Pancreas (tissue), 10 donors: ENCODE data around the gene CD52. TPM values are rescaled to one million over a fixed set of nuclear protein-coding genes. Genes with fewer than 3 reads are reported as not detected.

ENCODE experiments used
- ATAC-seq, 4 donors: fragments of 200-7000 bp; cut with Tn5 transposase; one replicate each; pipeline versions ENCODE4 v1.8.0 to v1.9.1; 2020; ENCODE audit warnings: mild to moderate bottlenecking in 4 of 4, moderate library complexity in 4 of 4
- DNase-seq, 6 donors: peaks; one replicate each; pipeline ENCODE4 v3.0.0-alpha.2; 2020
- FAIRE-seq: peaks from 2 replicates; lab custom pipeline; 2012; peaks lifted over from hg19 to GRCh38; lab: Jason Lieb, UNC
- H3K27ac ChIP-seq, 4 donors: fragments of 200-600 bp; sonication (generic); 1 replicate in 3 of 4; 2 replicates in 1 of 4; pipeline versions ENCODE4 v1.5.0 to v1.8.0; 2020
- H3K27me3 ChIP-seq, 4 donors: fragments of 200-600 bp; one replicate each; pipeline ENCODE4 v1.8.0; 2021
- H3K36me3 ChIP-seq, 3 donors: fragments of 200-600 bp; sonication (generic) in 1 of 3; one replicate each; pipeline versions ENCODE4 v1.5.0 to v1.8.0; 2020 to 2021
- H3K4me1 ChIP-seq, 3 donors: fragments of 200-600 bp; one replicate each; pipeline ENCODE4 v1.8.0; 2021
- H3K4me3 ChIP-seq, 4 donors: fragments of 200-600 bp; sonication (generic) in 2 of 4; one replicate each; pipeline versions ENCODE4 v1.5.0 to v1.8.0; 2020 to 2021
- H3K9me3 ChIP-seq, 4 donors: fragments of 200-600 bp; one replicate each; pipeline ENCODE4 v1.8.0; 2021
- CTCF ChIP-seq, 4 donors: fragments of 200-600 bp; sonication (generic) in 3 of 4; IDR thresholded peaks; one replicate each; pipeline versions ENCODE4 v1.5.0 to v1.8.0; 2021; ENCODE audit warnings: antibody characterized with exemption in 4 of 4
- WGBS, 2 donors: extraction: QIAGEN DNeasy Blood & Tissue Kit; methylation state at CpG; one replicate each; pipeline ENCODE4 v1.1.7; 2013; 5-methylcytosine and 5-hydroxymethylcytosine counted together
- intact Hi-C, 3 donors: fragments of 100-400 bp; cut with DNase I; formaldehyde crosslinking; loops; one replicate each; pipeline versions ENCODE4 v1.11.1 to v1.14.2; 2022
- polyA plus RNA-seq, 2 donors: library from polyadenylated mRNA; stranded (reverse); fragments of 200-250 nt; gene quantifications; one replicate each; pipeline ENCODE4 v1.2.3, GENCODE V29; 2013
- total RNA-seq, 6 donors: library from RNA; stranded (reverse); fragmentation: NEBNext Ultra II Directional in 4 of 6; extraction: Animal tissue kit (Norgen Biotek cat#: 25700) in 4 of 6; gene quantifications; one replicate each; pipeline versions ENCODE4 v1.2.1 to v1.2.4, GENCODE V29; 2021 to 2023
- donor health status: healthy with polysubstance abuse.
- donor health status: DM: no; HTN: no; CAD: no; lungs with moderate emphysema.
- donor health status: DM: no; HTN: no; CAD: no.
- donor health status: control.
- donor health status: control.
- donor health status: Bipolar disorder and iron deficiency.
- donor health status: DM: yes; HTN: yes; CAD: no.
- donor health status: DM: no; HTN: no; CAD: no.
- donor health status: DM: no; HTN: no; CAD: no.
- donor health status: DM: yes; HTN: yes; CAD: no.

Gene CD52
- total and polyA plus RNA-seq, 8 donors = 0.98 to 13.0 (median 3.5) TPM

GRCh38 chr1:26315874-26316850 is 1.6 kb upstream of the CD52 start:
- no peak for TF ChIP-seq CTCF (IDR thresholded peaks at IDR 0.05)
- 77 to 87% methylated on average over 8 of the region's 8 CpGs for WGBS, 2 donors
- FAIRE-seq = no peak
- Histone ChIP-seq H3K4me1 (no peaks in the 10 kb centered on the region), H3K4me3 (no peak overlapping the region), H3K27ac (no peak overlapping the region), H3K9me3 (no peaks in the 10 kb centered on the region), H3K27me3 (no peaks in the 10 kb centered on the region), H3K36me3 (no peaks in the 10 kb centered on the region)
- intact Hi-C loops = loop anchor here in 1 of 3 donors (5.0 kb wide), 1 partner anchor 39 kb away; no protein-coding TSS in a partner anchor
- ATAC-seq = no peak
- DNase-seq = no peak

GRCh38 chr1:26317146-26317545 is 612 bp upstream of the CD52 start:
- no peak for TF ChIP-seq CTCF (IDR thresholded peaks at IDR 0.05)
- no peak for ATAC-seq
- H3K27ac ChIP-seq = no peak overlapping the region

GRCh38 chr1:26318338-26319064 is 743 bp downstream of the CD52 start:
- H3K4me3 ChIP-seq = no peak overlapping the region
- no peaks in the 10 kb centered on the region for H3K4me1 ChIP-seq
- no peak for TF ChIP-seq CTCF (IDR thresholded peaks at IDR 0.05)
- intact Hi-C loops = loop anchor here in 1 of 3 donors (5.0 kb wide), 1 partner anchor 41 kb away; no protein-coding TSS in a partner anchor
- no peaks in the 10 kb centered on the region for H3K27me3 ChIP-seq
- no peaks in the 10 kb centered on the region for H3K9me3 ChIP-seq
- WGBS, 2 donors = 55 to 67% methylated on average over 9 of the region's 9 CpGs
- ATAC-seq = peak in 3 of 4 donors; percentile 17 to 56 (median 24)
- FAIRE-seq = no peak
- no peaks in the 10 kb centered on the region for H3K36me3 ChIP-seq
- DNase-seq = peak in 1 of 6 donors; percentile 48
- no peak overlapping the region for H3K27ac ChIP-seq

More at GRCh38 chr1:26317146-26317545, 612 bp upstream of the CD52 start:
- H3K4me3 ChIP-seq = no peak overlapping the region
- WGBS, 2 donors = 85 to 90% methylated on average over 2 of the region's 2 CpGs
- H3K4me1 ChIP-seq = no peaks in the 10 kb centered on the region
- intact Hi-C loops = loop anchor here in 1 of 3 donors (5.0 kb wide), 1 partner anchor 40 kb away; no protein-coding TSS in a partner anchor
- no peak for FAIRE-seq
- no peaks in the 10 kb centered on the region for H3K27me3 ChIP-seq
- H3K9me3 ChIP-seq = no peaks in the 10 kb centered on the region
- no peaks in the 10 kb centered on the region for H3K36me3 ChIP-seq
- no peak for DNase-seq

- FAIRE-seq (no peak), ATAC-seq (peak in 2 of 4 donors; percentile 3 to 23), DNase-seq (no peak)
- no peaks in the 10 kb centered on the region for H3K27me3 ChIP-seq
- TF ChIP-seq CTCF (IDR thresholded peaks at IDR 0.05) = no peak
- no peaks in the 10 kb centered on the region for H3K36me3 ChIP-seq
- H3K4me3 ChIP-seq = no peak overlapping the region
- H3K4me1 ChIP-seq = no peaks in the 10 kb centered on the region
- H3K27ac ChIP-seq = no peak overlapping the region
- WGBS, 2 donors = 50 to 58% methylated on average over 2 of the region's 2 CpGs
- no peaks in the 10 kb centered on the region for H3K9me3 ChIP-seq
- intact Hi-C loops = loop anchor here in 1 of 3 donors (5.0 kb wide), 1 partner anchor 39 kb away; the partner anchor contains the start of gene SH3BGRL3
Observed at GRCh38 chr1:26320896-26321295, 3.1 kb downstream of the CD52 start.
